H9 (cell line): Measurements from ENCODE around the gene STS. TPM values are rescaled to one million over a fixed set of nuclear protein-coding genes. Genes with fewer than 3 reads are reported as not detected.

Source experiments
- DNase-seq: peaks from one replicate; pipeline ENCODE4 v3.0.0-alpha.2; 2017
- H2AFZ ChIP-seq: one replicate; pipeline ENCODE4 v1.6.1; 2013; ENCODE audit warnings: mild to moderate bottlenecking, low read length, control low read depth, moderate library complexity
- H2AK5ac ChIP-seq: 2 replicates; pipeline ENCODE4 v1.6.1; 2013; ENCODE audit warnings: low read length, control low read depth, mixed read lengths; ENCODE audit not compliant: insufficient read length
- H2BK120ac ChIP-seq: one replicate; pipeline ENCODE4 v1.6.1; 2013; ENCODE audit warnings: low read depth, mild to moderate bottlenecking, low read length, control low read depth, inconsistent platforms; ENCODE audit not compliant: poor library complexity, severe bottlenecking
- H2BK12ac ChIP-seq: 2 replicates; pipeline ENCODE4 v1.6.1; 2013; ENCODE audit warnings: low read length, control low read depth, mixed read lengths, low read depth; ENCODE audit not compliant: insufficient read length
- H2BK15ac ChIP-seq: 2 replicates; pipeline ENCODE4 v1.6.1; 2013; ENCODE audit warnings: low read depth, low read length, control low read depth
- H2BK20ac ChIP-seq: one replicate; pipeline ENCODE4 v1.6.1; 2013; ENCODE audit warnings: low read depth, mild to moderate bottlenecking, low read length, control low read depth, inconsistent platforms; ENCODE audit not compliant: poor library complexity, severe bottlenecking
- H2BK5ac ChIP-seq: 2 replicates; pipeline ENCODE4 v1.6.1; 2013; ENCODE audit warnings: low read length, control low read depth, mixed read lengths; ENCODE audit not compliant: insufficient read length
- H3K14ac ChIP-seq: 2 replicates; pipeline ENCODE4 v1.6.1; 2013; ENCODE audit warnings: low read length, control low read depth; ENCODE audit not compliant: insufficient read depth
- H3K18ac ChIP-seq: 2 replicates; pipeline ENCODE4 v1.6.1; 2013; ENCODE audit warnings: low read depth, mild to moderate bottlenecking, mixed read lengths, low read length, control low read depth; ENCODE audit not compliant: insufficient read length
- H3K23ac ChIP-seq: 2 replicates; pipeline ENCODE4 v1.6.1; 2013; ENCODE audit warnings: low read length, control low read depth, mixed read lengths, low read depth; ENCODE audit not compliant: insufficient read length
- H3K23me2 ChIP-seq: 2 replicates; pipeline ENCODE4 v1.6.1; 2013; ENCODE audit warnings: low read depth, mild to moderate bottlenecking, mixed read lengths, low read length, control low read depth; ENCODE audit not compliant: insufficient read length, poor library complexity, severe bottlenecking
- H3K27ac ChIP-seq: 2 replicates; pipeline ENCODE4 v1.5.1; 2013; ENCODE audit warnings: low read length, control low read depth, mixed read lengths, low read depth; ENCODE audit not compliant: insufficient read length
- H3K27me3 ChIP-seq: 2 replicates; pipeline ENCODE4 v1.6.1; 2013; ENCODE audit warnings: low read length, control low read depth, inconsistent platforms; ENCODE audit not compliant: insufficient read depth
- H3K4ac ChIP-seq: 2 replicates; pipeline ENCODE4 v1.6.1; 2013; ENCODE audit warnings: low read depth, mild to moderate bottlenecking, control low read depth, inconsistent platforms, low read length, moderate library complexity
- H3K4me1 ChIP-seq: 2 replicates; pipeline ENCODE4 v1.6.1; 2013; ENCODE audit warnings: low read length, control low read depth, inconsistent platforms; ENCODE audit not compliant: insufficient read depth
- H3K4me2 ChIP-seq: 2 replicates; pipeline ENCODE4 v1.6.1; 2013; ENCODE audit warnings: low read length, control low read depth, mixed read lengths; ENCODE audit not compliant: insufficient read length, insufficient read depth
- H3K56ac ChIP-seq: 2 replicates; pipeline ENCODE4 v1.6.1; 2013; ENCODE audit warnings: low read depth, mild to moderate bottlenecking, mixed read lengths, low read length, control low read depth; ENCODE audit not compliant: insufficient read length
- H3K79me1 ChIP-seq: 2 replicates; pipeline ENCODE4 v1.6.1; 2013; ENCODE audit warnings: low read depth, mild to moderate bottlenecking, moderate library complexity, low read length, control low read depth, inconsistent platforms; ENCODE audit not compliant: insufficient read depth, poor library complexity, severe bottlenecking
- H3K79me2 ChIP-seq: 2 replicates; pipeline ENCODE4 v1.6.1; 2013; ENCODE audit warnings: low read length, control low read depth, inconsistent platforms; ENCODE audit not compliant: insufficient read depth
- H3K9ac ChIP-seq: 2 replicates; pipeline ENCODE4 v1.6.1; 2013; ENCODE audit warnings: low read length, control low read depth, mixed read lengths; ENCODE audit not compliant: insufficient read length; ENCODE audit errors: extremely low read depth
- H3K9me3 ChIP-seq: one replicate; pipeline ENCODE4 v1.6.1; 2013; ENCODE audit warnings: low read depth, low read length, inconsistent platforms; ENCODE audit not compliant: control insufficient read depth
- H3T11ph ChIP-seq: one replicate; pipeline ENCODE4 v1.6.1; 2013; ENCODE audit warnings: mild to moderate bottlenecking, low read length, control low read depth, inconsistent platforms
- H4K20me1 ChIP-seq: one replicate; pipeline ENCODE4 v1.6.1; 2013; ENCODE audit not compliant: control insufficient read depth, insufficient read length, insufficient read depth
- H4K5ac ChIP-seq: 2 replicates; pipeline ENCODE4 v1.6.1; 2013; ENCODE audit warnings: low read depth, mild to moderate bottlenecking, mixed read lengths, low read length, control low read depth; ENCODE audit not compliant: insufficient read length
- H4K8ac ChIP-seq: replicated peaks from 2 replicates; pipeline ENCODE4 v1.6.1; 2013; ENCODE audit warnings: low read length, control low read depth, mixed read lengths, low read depth; ENCODE audit not compliant: insufficient read length
- H4K91ac ChIP-seq: 2 replicates; pipeline ENCODE4 v1.6.1; 2013; ENCODE audit warnings: low read depth, mild to moderate bottlenecking, moderate library complexity, mixed read lengths, low read length, control low read depth; ENCODE audit not compliant: insufficient read length
- H3K27ac Mint-ChIP-seq, 3 experiments: 2 replicates in 2 of 3; 3 replicates in 1 of 3; pipeline ENCODE4 v1.8.0; 2020 to 2021; ENCODE audit warnings: mixed read lengths in 3 of 3, mild to moderate bottlenecking in 1 of 3, moderate library complexity in 1 of 3
- H3K27me3 Mint-ChIP-seq: 2 replicates; pipeline ENCODE4 v1.8.0; 2021; ENCODE audit warnings: low read depth, mild to moderate bottlenecking, moderate library complexity, mixed read lengths
- H3K36me3 Mint-ChIP-seq, 3 experiments: 2 replicates in 2 of 3; 3 replicates in 1 of 3; pipeline ENCODE4 v1.8.0; 2020 to 2021; ENCODE audit warnings: low read depth in 3 of 3, mixed read lengths in 3 of 3; ENCODE audit not compliant: insufficient read depth in 1 of 3
- H3K4me1 Mint-ChIP-seq, 2 experiments: 2 replicates each; pipeline ENCODE4 v1.8.0; 2020; ENCODE audit warnings: mixed read lengths in 2 of 2
- H3K4me3 Mint-ChIP-seq, 2 experiments: 2 replicates in 1 of 2; 3 replicates in 1 of 2; pipeline ENCODE4 v1.8.0; 2020 to 2021; ENCODE audit warnings: mild to moderate bottlenecking in 2 of 2, mixed read lengths in 2 of 2, moderate library complexity in 1 of 2
- H3K9me3 Mint-ChIP-seq, 2 experiments: 2 replicates in 1 of 2; 3 replicates in 1 of 2; pipeline ENCODE4 v1.8.0; 2020; ENCODE audit warnings: mild to moderate bottlenecking in 2 of 2, mixed read lengths in 2 of 2, moderate library complexity in 1 of 2
- CTCF ChIP-seq: fragments of 200-600 bp; sonication (generic); conservative IDR thresholded peaks from 3 replicates; pipeline ENCODE4 v1.8.0; 2021; ENCODE audit warnings: antibody characterized with exemption, mild to moderate bottlenecking
- WGBS: extraction: QIAGEN DNeasy Blood & Tissue Kit; methylation state at CpG from one replicate; pipeline ENCODE4 v1.1.7; 2013; ENCODE audit warnings: missing lambda C conversion rate, low lambda C conversion rate, mixed read lengths; ENCODE audit not compliant: insufficient read length; ENCODE audit errors: extremely low coverage; 5-methylcytosine and 5-hydroxymethylcytosine counted together
- total RNA-seq: library from RNA; stranded (reverse); gene quantifications from 2 replicates; pipeline ENCODE4 v1.2.1, GENCODE V29; 2021

The STS gene
- total RNA-seq, 1 experiment from 2014 or later = 3.6 TPM

GRCh38 chrX:7155163-7155562, 7.7 kb downstream of the STS start:
- no peak overlapping the region for H4K8ac ChIP-seq
- no peak overlapping the region for H4K91ac ChIP-seq
- no peak for TF ChIP-seq CTCF
- no peaks in the 10 kb centered on the region for H3K79me1 ChIP-seq
- no peak overlapping the region for H3K4me2 ChIP-seq
- H3K14ac ChIP-seq = no peak overlapping the region
- H2AFZ ChIP-seq = no peak overlapping the region
- no CpG with 5 or more reads among the region's 1 CpG for WGBS
- H2BK15ac ChIP-seq = no peak overlapping the region
- H2AK5ac ChIP-seq = no peak overlapping the region
- H3K9me3 ChIP-seq = no peaks in the 10 kb centered on the region
- peaks cover 32 to 35% of the 10 kb centered on the region in 2 experiments for H3K4me1 Mint-ChIP-seq
- no peak overlapping the region for H3K9ac ChIP-seq
- no peak overlapping the region for H3T11ph ChIP-seq
- H3K27ac ChIP-seq = no peak overlapping the region
- H3K36me3 Mint-ChIP-seq = no peaks in the 10 kb centered on the region
- H4K20me1 ChIP-seq = no peaks in the 10 kb centered on the region
- no peak overlapping the region for H2BK20ac ChIP-seq
- no peaks in the 10 kb centered on the region for H3K23me2 ChIP-seq
- no peak overlapping the region for H3K27ac Mint-ChIP-seq
- H3K56ac ChIP-seq = no peak overlapping the region
- no peak overlapping the region for H2BK120ac ChIP-seq
- no peak overlapping the region for H2BK12ac ChIP-seq
- H3K27me3 Mint-ChIP-seq = peaks cover 10% of the 10 kb centered on the region
- no peak for DNase-seq
- no peak overlapping the region for H3K18ac ChIP-seq
- no peaks in the 10 kb centered on the region for H3K9me3 Mint-ChIP-seq
- H3K23ac ChIP-seq = no peak overlapping the region
- no peak overlapping the region for H3K4me3 Mint-ChIP-seq
- H3K27me3 ChIP-seq = no peaks in the 10 kb centered on the region
- no peak overlapping the region for H3K4ac ChIP-seq
- H3K4me1 ChIP-seq = peaks cover 11% of the 10 kb centered on the region; the same call in 1 of the 2 replicates
- H4K5ac ChIP-seq = no peak overlapping the region
- H2BK5ac ChIP-seq = no peak overlapping the region
- H3K79me2 ChIP-seq = no peaks in the 10 kb centered on the region
